ENCODE results near the gene NCS1.

- TF ChIP-seq CTCF (conservative IDR thresholded peaks at IDR 0.05; ENCODE audit: low read depth, low read length), result no peak
- TF ChIP-seq EZH2 (IDR thresholded peaks at IDR 0.05; ENCODE audit: borderline replicate concordance, low read depth, low read length, poor library complexity, severe bottlenecking), result no peak
Measured at GRCh38 chr9:130285271-130285670, 113.1 kb downstream of the NCS1 start.
